Loucy (cell line): ENCODE data around the gene CDK16.
"Not testable (repeated sequence)": the region's sequence is repeated elsewhere in the genome, so short reads cannot be mapped to it uniquely, and the experiment has no call there.

ENCODE experiments used
- CTCF ChIP-seq: fragments of 200-600 bp; sonication (generic); conservative IDR thresholded peaks from 2 replicates; pipeline ENCODE4 v1.5.1; 2014; ENCODE audit warnings: mild to moderate bottlenecking, antibody characterized with exemption, low read length
- EZH2phosphoT487 ChIP-seq: fragments of 200-600 bp; IDR thresholded peaks from 2 replicates; pipeline ENCODE4 v1.6.1; 2018; ENCODE audit warnings: antibody characterized with exemption, mild to moderate bottlenecking, moderate library complexity, borderline replicate concordance

GRCh38 chrX:47257620-47258019, 39.1 kb downstream of the CDK16 start:
- TF ChIP-seq CTCF, EZH2phosphoT487: not testable (repeated sequence)
